ENCODE measurements around the gene EHHADH.

DNA sequence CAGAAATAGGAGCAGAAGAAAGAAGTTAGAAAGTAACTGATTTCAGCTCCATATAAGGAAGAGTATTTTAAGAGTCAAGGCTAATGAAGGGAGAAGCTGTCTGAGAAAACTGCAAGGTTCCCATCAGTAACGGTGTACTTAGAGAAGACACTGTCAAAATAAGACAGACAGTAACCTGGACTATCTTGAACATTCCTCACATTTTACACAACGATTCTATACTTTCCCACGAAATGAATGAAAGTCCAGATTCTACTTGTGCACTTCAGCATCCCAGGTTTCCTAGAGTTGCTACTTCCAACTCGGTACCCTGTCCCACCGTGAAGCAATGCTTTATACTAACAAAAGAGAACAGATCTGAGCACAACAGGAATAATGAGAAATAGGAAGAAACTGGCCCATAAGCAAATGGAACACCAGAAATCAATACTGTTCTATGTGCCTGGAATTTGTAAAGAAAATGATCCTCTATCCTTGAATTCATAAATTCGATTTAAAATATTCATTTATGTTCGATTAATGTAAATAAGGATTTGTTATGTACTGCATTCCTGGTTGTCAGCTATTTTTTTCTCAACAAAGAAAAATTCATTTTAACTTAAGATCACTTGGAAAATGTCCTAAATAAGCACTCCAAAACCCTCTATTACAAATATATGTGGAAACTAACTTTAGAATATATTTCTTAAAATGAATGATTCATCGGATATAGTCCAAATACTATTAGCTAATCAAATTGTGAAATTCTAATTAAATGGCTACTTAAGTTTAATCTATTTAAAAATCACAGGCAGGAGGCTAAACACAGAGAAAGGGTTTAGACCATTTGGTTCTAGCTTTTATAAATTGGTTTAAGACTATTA is 102.5 kb downstream of the EHHADH start:
- TF ChIP-seq, protein P1, sequence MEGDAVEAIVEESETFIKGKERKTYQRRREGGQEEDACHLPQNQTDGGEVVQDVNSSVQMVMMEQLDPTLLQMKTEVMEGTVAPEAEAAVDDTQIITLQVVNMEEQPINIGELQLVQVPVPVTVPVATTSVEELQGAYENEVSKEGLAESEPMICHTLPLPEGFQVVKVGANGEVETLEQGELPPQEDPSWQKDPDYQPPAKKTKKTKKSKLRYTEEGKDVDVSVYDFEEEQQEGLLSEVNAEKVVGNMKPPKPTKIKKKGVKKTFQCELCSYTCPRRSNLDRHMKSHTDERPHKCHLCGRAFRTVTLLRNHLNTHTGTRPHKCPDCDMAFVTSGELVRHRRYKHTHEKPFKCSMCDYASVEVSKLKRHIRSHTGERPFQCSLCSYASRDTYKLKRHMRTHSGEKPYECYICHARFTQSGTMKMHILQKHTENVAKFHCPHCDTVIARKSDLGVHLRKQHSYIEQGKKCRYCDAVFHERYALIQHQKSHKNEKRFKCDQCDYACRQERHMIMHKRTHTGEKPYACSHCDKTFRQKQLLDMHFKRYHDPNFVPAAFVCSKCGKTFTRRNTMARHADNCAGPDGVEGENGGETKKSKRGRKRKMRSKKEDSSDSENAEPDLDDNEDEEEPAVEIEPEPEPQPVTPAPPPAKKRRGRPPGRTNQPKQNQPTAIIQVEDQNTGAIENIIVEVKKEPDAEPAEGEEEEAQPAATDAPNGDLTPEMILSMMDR (IDR thresholded peaks at IDR 0.05), result no peak
- TF ChIP-seq POLR2A (IDR thresholded peaks at IDR 0.05), result no peak

Data from thyroid gland (tissue), 4 donors.